Medulla oblongata (tissue), 1 donor: ENCODE data around the gene STRA8.
A peak's percentile ranks its signal among the peaks of the same experiment; 100 is the strongest.

ENCODE experiments used
- DNase-seq: peaks from one replicate; pipeline ENCODE4 v3.0.0-alpha.2; 2015; ENCODE audit errors: extremely low spot score

STRA8 gene

DNA sequence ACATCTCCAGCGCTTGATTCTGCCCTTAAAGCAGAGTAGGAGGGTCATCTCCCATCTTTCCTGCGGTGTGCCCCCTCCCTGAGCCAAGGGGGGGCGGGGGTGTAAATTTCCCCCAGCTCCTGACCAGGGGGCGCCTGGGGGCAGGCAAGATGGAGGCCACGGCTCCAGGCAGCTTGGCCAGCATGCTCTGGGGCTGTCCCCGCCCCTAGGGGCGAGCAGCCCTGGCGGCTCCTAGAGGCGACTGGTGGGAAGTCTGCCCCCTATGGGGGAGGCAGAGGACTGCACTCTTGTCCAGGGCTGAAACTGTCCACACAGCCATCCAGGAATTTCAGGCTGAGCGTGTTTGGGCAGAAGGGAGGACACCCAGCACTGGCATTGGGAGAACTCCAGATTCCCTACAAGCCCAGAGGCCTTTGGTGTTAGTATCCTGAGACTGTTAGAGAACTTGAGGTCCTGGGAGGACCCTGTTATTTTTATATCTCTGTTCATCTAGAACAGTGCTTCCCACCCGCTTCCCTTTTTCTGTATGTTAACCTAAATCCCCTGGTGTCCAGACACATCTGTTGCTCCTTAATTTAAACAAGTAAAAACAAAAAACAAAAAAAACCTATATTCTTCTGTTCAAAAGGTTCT is 4.6 kb downstream of the STRA8 start:
- no peak for DNase-seq

GRCh38 chr7:135239263-135239662 is 5.6 kb downstream of the STRA8 start:
- no peak for DNase-seq

- no peak for DNase-seq
Measured at GRCh38 chr7:135240441-135240840, 6.8 kb downstream of the STRA8 start.

GRCh38 chr7:135242096-135242684 is 8.6 kb downstream of the STRA8 start:
- no peak for DNase-seq

GRCh38 chr7:135245226-135246190 is 11.9 kb downstream of the STRA8 start:
- DNase-seq: no peak

- DNase-seq: no peak
Measured at GRCh38 chr7:135246191-135246825, 12.7 kb downstream of the STRA8 start.

DNA sequence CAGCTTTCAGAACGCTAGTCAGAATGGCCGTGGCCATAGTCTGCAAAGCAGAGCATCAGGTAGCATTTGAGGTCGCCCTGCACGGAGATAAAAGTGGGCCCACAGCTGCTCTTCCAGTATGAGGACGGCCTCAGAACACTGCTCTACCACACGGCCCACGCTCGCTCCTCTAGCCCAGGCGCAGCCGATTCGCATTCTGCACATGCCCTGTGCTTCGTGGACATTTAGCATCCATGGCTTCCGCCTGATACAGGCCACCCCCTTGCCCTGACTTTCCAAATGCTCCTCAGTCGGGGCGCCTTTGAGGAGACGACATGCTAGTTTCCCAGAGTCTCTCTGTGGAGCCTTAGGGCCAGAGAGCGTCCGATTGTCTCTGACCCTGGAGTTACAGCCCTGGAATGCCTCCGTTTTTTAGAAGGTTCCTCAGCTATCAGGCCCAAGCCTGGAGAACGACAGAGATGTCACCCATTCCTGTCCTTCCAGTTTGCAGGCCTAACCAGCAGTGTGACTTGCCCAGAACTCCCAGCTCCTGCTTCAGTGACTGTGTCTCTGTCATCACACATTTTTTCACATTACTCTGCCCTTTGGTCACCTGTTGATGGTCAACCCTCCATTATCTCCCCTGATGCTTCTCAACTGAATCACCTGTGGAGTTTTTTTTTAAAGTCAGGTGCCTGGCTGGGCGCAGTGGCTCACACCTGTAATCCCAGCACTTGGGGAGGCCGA is 14.3 kb downstream of the STRA8 start:
- DNase-seq: no peak

GRCh38 chr7:135248546-135248945 is 14.9 kb downstream of the STRA8 start:
- DNase-seq: no peak

DNA sequence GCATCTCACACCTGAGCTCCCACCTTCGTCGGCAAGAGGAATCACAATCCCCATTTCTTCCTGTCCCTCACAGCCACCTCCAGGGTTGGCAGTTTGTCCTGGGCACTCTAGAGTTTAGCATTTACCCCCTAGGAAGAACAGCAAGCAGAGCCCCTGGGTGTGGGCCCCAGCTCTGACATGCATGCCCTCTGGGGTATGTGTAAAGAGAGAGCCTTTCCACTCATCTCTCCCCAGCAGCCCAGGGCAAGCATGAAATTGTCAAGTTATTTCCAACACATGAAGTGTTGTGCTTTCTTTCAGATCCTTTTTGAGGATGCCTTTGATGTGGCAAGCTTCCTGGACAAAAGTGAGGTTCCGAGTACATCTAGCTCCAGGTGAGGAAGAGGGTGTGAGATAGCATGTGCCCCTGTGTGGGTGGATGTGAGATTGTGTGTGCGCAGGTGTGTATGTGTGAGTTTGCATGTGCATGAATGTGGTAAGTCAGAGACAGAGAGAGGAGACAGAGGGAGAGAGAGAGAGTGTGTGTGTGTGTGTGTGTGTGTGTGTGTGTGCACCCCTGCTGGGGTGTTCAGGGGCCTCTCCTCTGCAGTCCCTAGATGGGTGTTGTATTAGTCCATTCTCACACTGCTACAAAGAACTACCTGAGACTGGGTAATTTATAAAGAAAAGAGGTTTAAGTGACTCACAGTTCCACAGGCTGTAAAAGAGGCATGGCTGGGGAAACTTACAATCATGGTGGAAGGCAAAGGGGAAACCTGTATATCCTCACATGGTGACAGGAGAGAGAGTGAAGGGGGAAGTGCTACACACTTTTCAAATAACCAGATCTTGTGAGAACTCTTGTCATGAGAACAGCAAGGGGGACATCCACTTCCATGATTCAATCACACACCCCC is 18.1 kb downstream of the STRA8 start:
- DNase-seq: no peak

- DNase-seq: peak; percentile 95
Measured at GRCh38 chr7:135253851-135254771, 20.5 kb downstream of the STRA8 start.

DNA sequence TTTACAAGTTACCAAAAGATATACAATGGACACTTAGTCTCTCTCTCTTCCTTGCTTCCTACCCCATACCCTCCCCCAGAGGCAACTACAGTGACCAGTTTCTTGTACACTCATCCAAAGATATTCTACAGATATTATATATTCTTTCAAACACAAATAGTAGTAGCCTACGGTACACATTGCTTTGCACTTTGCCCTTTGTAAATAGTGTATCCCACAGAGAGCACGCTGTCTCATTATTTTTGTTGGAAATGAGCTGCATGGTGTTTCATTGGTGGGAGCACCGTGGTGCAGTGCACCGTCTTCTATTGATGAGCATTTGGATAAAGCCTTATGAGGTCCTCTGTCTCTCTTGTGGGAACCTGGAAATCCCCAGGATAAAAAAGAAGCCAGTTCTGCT is 24.2 kb downstream of the STRA8 start:
- DNase-seq: no peak

- DNase-seq: no peak
Measured at GRCh38 chr7:135258585-135258984, 24.9 kb downstream of the STRA8 start.

- DNase-seq: no peak
Measured at GRCh38 chr7:135259702-135260101, 26.1 kb downstream of the STRA8 start.

GRCh38 chr7:135260470-135260869 is 26.8 kb downstream of the STRA8 start:
- no peak for DNase-seq

DNA sequence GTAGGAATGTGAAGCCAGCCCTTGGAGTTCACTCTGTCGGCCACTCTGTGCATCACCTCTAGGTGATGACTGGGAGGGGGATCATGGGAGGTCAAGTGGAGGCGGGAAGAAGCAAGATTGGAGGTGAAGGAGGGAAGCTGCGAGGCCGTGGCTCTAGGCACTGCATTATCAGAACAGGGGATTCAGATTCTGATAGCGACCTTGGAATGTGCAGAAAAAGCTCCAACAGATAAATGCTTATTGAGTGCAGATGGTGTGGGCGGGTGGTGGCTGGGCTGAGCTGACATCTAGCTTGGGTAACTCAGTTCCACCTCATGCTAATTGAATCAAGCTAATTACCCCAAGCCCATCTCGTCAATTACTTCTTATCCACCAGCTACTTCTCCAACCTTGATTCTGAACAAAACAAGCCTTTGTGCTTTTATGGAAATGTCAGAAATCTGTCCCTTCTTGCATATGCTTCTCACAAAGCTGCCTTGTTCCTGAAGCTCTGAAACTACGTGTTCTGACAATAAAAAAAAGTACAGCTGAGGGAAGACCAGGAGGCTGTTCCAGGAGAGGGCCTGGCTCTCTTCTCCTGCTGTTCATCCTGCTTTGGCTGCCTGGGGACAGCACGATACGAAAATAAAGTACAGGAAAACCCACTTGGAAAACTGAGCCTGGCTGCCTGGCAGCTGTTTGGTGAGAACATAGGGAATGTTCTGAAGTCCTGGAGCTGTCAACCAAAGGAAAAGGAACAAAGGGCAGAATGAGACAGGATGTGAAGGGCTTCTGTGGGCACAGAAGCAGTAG is 27.5 kb downstream of the STRA8 start:
- DNase-seq: peak; percentile 80

DNA sequence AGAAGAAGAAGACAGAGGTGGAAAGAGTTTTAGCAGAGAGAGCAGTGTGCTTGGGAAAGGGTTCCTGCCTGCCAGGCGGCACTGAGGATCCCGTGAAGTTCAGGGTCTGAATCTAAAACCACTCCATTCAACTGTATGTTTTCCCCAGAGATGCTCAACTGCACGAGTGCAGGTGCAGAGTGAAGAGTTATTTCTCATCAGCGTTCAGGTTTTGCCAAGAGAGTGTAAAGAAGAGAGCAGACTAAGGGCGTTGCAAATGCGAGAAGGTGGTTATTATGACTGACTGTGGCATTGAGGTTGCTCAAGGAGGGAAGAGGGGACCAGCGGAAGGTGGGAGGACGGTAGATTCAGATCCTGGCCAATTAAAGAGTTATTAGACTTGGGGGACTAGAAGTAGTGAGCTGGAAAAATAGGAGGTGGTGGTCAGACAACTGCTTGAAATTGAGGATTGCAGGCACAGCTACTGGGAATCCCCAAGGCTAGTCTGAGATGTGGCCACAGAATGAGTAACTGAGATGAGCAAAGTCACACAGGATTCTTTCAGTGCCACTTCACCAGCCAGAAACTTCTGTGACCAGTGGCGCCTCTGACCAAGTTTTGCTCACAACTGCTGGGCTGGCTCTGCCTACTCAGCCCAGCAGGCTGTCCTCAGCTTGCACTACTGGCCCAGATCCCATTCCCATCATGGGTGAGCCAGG is 29.1 kb downstream of the STRA8 start:
- no peak for DNase-seq

DNA sequence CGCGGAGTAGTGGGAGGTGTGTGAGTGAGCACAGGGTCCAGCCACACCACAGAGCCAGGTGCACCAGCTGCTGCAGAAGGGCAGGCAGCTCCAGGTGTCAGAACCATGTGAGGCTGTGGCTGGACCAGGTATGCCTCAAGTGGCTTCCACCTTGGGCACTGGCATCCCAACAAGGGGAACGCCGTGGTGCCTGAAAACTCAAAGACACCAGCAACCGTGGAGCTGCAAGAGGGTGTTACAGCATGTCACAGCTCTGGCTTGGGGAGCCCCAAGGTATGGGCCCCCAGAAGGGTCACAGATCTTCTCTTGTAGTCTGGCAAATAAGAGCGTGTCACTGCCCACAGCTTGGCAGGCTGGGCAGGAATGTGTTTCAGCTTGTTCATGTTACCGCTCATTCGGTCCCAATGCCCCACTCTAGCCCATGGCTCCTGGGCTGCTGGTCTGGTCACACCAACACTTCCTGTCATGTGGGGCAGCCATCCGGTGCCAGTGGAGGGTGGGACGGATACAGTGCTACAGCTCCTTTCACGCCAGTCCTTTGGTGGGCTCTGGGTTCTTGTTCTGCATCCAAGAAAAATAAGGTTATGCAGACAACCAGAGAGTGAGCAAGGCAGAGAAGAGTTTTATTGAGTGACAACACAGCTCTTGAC is 29.8 kb downstream of the STRA8 start:
- DNase-seq: no peak
